HEK293 (cell line): ENCODE results near the gene KRTAP5-9.

Source experiments
- CTCF ChIA-PET: fragments of 350-600 bp; formaldehyde crosslinking; extraction: SDS; loops from one replicate; lab custom pipeline; 2021; ENCODE audit warnings: antibody characterized with exemption; lab: Yijun Ruan, JAX
- POLR2A ChIA-PET: fragments of 300-600 bp; formaldehyde crosslinking; extraction: SDS; loops from one replicate; lab custom pipeline; 2020; ENCODE audit warnings: antibody characterized with exemption, inconsistent platforms; lab: Yijun Ruan, JAX
- H3K27ac ChIP-seq: fragments of 200-500 bp; sonication (Bioruptor generic); 2 replicates; pipeline ENCODE4 v1.5.1; 2014; ENCODE audit warnings: low read depth, low read length, control low read depth, inconsistent platforms; ENCODE audit errors: extremely low read depth
- H3K36me3 ChIP-seq, 2 experiments: fragments of 200-500 bp in 1 of 2; sonication (Bioruptor generic) in 1 of 2; 1 replicate in 1 of 2; 2 replicates in 1 of 2; pipeline ENCODE4 v1.5.1; 2014 to 2017; ENCODE audit warnings: inconsistent platforms in 2 of 2, low read length in 2 of 2; ENCODE audit not compliant: control insufficient read depth in 2 of 2, insufficient read depth in 1 of 2
- H3K4me1 ChIP-seq: fragments of 200-500 bp; sonication (Bioruptor generic); 2 replicates; pipeline ENCODE4 v1.5.1; 2014; ENCODE audit warnings: mild to moderate bottlenecking, low read length, inconsistent platforms; ENCODE audit not compliant: control insufficient read depth, insufficient read depth
- H3K4me3 ChIP-seq: 2 replicates; pipeline ENCODE4 v1.5.1; 2011; ENCODE audit warnings: low read depth, mild to moderate bottlenecking, control low read depth, low read length, moderate library complexity
- H3K9me3 ChIP-seq: fragments of 200-500 bp; sonication (Bioruptor generic); 2 replicates; pipeline ENCODE4 v1.5.1; 2014; ENCODE audit warnings: low read depth, low read length, inconsistent platforms; ENCODE audit not compliant: control insufficient read depth, insufficient read depth
- BCL11A ChIP-seq: fragments of 450-650 bp; formaldehyde crosslinking; IDR thresholded peaks from 2 replicates; pipeline ENCODE4 v1.5.1; 2016; ENCODE audit warnings: low read depth, missing biosample characterization, missing genetic modification characterization
- HOXA7 ChIP-seq: sonication (generic); formaldehyde crosslinking; IDR thresholded peaks from 2 replicates; pipeline ENCODE4 v1.8.1; 2022; ENCODE audit warnings: missing genetic modification reagents, borderline replicate concordance
- IKZF3 ChIP-seq: fragments of 450-650 bp; IDR thresholded peaks from 2 replicates; pipeline ENCODE4 v1.5.0; 2018; ENCODE audit warnings: missing biosample characterization, mild to moderate bottlenecking, missing genetic modification characterization, moderate library complexity
- OSR2 ChIP-seq: fragments of 450-650 bp; formaldehyde crosslinking; IDR thresholded peaks from 2 replicates; pipeline ENCODE4 v1.5.1; 2016; ENCODE audit warnings: missing biosample characterization, missing genetic modification characterization
- OVOL3 ChIP-seq: fragments of 450-650 bp; formaldehyde crosslinking; IDR thresholded peaks from 2 replicates; pipeline ENCODE4 v1.5.1; 2016; ENCODE audit warnings: missing biosample characterization, missing genetic modification characterization
- PRDM10 ChIP-seq: fragments of 450-650 bp; formaldehyde crosslinking; IDR thresholded peaks from 2 replicates; pipeline ENCODE4 v1.5.1; 2016; ENCODE audit warnings: missing biosample characterization, missing genetic modification characterization
- YY2 ChIP-seq: fragments of 450-650 bp; formaldehyde crosslinking; IDR thresholded peaks from 2 replicates; pipeline ENCODE4 v1.5.1; 2016; ENCODE audit warnings: missing biosample characterization, missing genetic modification characterization
- ZBTB20 ChIP-seq: fragments of 450-650 bp; formaldehyde crosslinking; IDR thresholded peaks from 2 replicates; pipeline ENCODE4 v1.5.1; 2016; ENCODE audit warnings: missing biosample characterization, missing genetic modification characterization
- ZFP3 ChIP-seq: fragments of 450-650 bp; formaldehyde crosslinking; IDR thresholded peaks from 2 replicates; pipeline ENCODE4 v1.5.1; 2016; ENCODE audit warnings: low read depth, missing biosample characterization, missing genetic modification characterization
- ZFP37 ChIP-seq: fragments of 450-650 bp; formaldehyde crosslinking; IDR thresholded peaks from 2 replicates; pipeline ENCODE4 v1.5.1; 2016; ENCODE audit warnings: missing biosample characterization, missing genetic modification characterization
- ZNF239 ChIP-seq: fragments of 450-650 bp; formaldehyde crosslinking; IDR thresholded peaks from 2 replicates; pipeline ENCODE4 v1.5.1; 2016; ENCODE audit warnings: missing biosample characterization, missing genetic modification characterization
- ZNF341 ChIP-seq: fragments of 450-650 bp; formaldehyde crosslinking; IDR thresholded peaks from 2 replicates; pipeline ENCODE4; 2016; ENCODE audit warnings: low read depth, missing biosample characterization, missing genetic modification characterization
- ZNF488 ChIP-seq: fragments of 450-650 bp; formaldehyde crosslinking; IDR thresholded peaks from 2 replicates; pipeline ENCODE4 v1.5.1; 2016; ENCODE audit warnings: missing biosample characterization, missing genetic modification characterization
- ZNF555 ChIP-seq: fragments of 450-650 bp; formaldehyde crosslinking; conservative IDR thresholded peaks from 2 replicates; pipeline ENCODE4 v1.5.1; 2017; ENCODE audit warnings: missing biosample characterization, mild to moderate bottlenecking, missing genetic modification characterization, inconsistent platforms
- ZNF561 ChIP-seq: fragments of 450-650 bp; IDR thresholded peaks from 2 replicates; pipeline ENCODE4 v1.5.1; 2018; ENCODE audit warnings: missing biosample characterization, missing genetic modification characterization, borderline replicate concordance
- ZNF610 ChIP-seq: fragments of 450-650 bp; formaldehyde crosslinking; IDR thresholded peaks from 2 replicates; pipeline ENCODE4 v1.5.1; 2016; ENCODE audit warnings: missing biosample characterization, missing genetic modification characterization, borderline replicate concordance
- ZNF621 ChIP-seq: fragments of 450-650 bp; formaldehyde crosslinking; IDR thresholded peaks from 2 replicates; pipeline ENCODE4 v1.5.1; 2017; ENCODE audit warnings: missing biosample characterization, missing genetic modification characterization
- ZNF660 ChIP-seq: fragments of 450-650 bp; IDR thresholded peaks from 2 replicates; pipeline ENCODE4 v1.5.1; 2018; ENCODE audit warnings: missing biosample characterization, mild to moderate bottlenecking, missing genetic modification characterization
- TF ChIP-seq, protein P1 (sequence below): fragments of 450-650 bp; formaldehyde crosslinking; IDR thresholded peaks from 2 replicates; pipeline ENCODE4 v1.5.1; 2016; ENCODE audit warnings: missing biosample characterization, missing genetic modification characterization
- TF ChIP-seq, protein P2 (sequence below): fragments of 450-650 bp; formaldehyde crosslinking; IDR thresholded peaks from 2 replicates; pipeline ENCODE4 v1.5.0; 2017; ENCODE audit warnings: missing biosample characterization, missing genetic modification characterization, borderline replicate concordance
- TF ChIP-seq, protein P3 (sequence below): fragments of 450-650 bp; formaldehyde crosslinking; IDR thresholded peaks from 2 replicates; pipeline ENCODE4 v1.5.1; 2016; ENCODE audit warnings: missing biosample characterization, missing genetic modification characterization

The KRTAP5-9 gene

DNA sequence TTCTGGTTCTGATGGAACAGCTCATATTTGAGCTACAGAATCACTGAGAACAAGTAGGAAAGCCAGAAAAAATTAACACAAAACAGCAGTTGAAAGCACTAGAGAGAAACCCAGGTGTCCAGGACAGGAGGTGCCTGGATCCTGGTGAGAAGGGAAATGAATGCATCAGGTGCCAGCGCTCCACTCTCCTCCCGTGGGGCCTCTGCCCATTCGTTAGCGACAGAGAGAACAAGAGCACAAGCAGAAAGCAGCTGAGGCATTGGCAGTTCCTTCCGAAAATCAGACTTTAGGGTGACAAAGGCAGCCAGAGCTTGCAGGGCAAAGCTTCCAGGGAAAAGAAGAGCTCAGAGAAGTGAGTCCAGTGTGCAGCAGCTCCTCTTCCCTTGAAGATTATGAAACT is 41.1 kb upstream of the KRTAP5-9 start (continued):
- no peak for TF ChIP-seq IKZF3 (tag by site-specific recombination)
- TF ChIP-seq, all 188 proteins: peak for 0

DNA sequence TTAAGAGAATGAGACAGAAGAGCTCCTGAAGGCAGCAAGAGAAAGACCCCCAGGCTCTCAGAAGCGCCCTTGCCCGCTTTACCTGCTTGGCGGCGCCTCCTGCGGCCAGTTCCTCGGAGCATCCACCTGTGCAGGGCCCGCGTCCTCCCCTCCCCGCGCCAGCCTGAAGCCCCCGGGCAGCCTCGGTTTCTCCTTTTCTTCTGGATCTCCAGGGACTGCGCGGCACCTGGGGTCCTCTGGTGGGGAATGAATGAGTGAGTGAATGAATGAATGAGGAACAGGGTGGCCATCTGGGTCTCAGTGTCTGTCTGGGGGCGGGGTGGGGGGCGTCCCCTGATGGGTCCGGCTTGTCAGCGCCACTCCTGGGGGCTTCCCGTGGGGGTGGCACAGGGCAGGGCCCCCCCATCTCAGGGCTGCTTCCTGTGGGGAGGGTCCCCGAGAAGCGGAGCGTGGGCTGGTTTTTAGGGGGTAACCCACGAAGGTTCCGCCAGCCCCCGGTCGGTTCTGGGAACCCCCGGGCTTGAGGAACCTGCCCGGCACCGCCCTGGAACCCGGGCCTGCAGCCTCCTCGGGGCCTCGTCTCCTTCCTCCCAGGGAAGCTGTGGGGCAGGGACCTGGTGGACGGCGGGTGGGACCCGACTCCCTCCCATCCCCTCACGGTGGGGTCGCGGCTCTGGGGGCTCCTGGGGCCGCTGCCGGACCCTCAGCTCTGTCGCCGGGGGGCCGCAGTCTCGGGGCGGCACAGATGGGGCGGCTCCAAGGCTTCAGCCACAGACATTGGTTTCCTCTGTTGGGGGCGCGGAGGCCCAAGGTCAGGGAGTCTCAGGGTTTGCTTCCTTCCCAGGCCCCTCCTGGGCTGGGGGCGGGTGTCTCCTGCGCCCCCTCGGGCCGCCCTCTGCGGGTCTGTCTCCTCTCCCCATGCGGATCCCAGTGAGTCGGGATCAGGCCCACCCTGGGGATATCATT is 29.4 kb upstream of the KRTAP5-9 start:
- H3K4me3 ChIP-seq, result no peak overlapping the region
- CTCF ChIA-PET, result no interaction called here
- no peaks in the 10 kb centered on the region for H3K36me3 ChIP-seq
- no peaks in the 10 kb centered on the region for H3K4me1 ChIP-seq
- no peak overlapping the region for H3K27ac ChIP-seq
- TF ChIP-seq ZNF660 (tag by site-specific recombination) (no peak), ZNF610 (tag by site-specific recombination) (no peak), ZNF488 (tag by site-specific recombination) (no peak), BCL11A (no peak), OSR2 (tag by site-specific recombination) (no peak), ZNF555 (no peak)
- POLR2A ChIA-PET, result no interaction called here
- no peaks in the 10 kb centered on the region for H3K9me3 ChIP-seq

GRCh38 chr11:71519546-71519945 is 28.7 kb upstream of the KRTAP5-9 start:
- H3K4me3 ChIP-seq, result no peak overlapping the region
- POLR2A ChIA-PET, result no interaction called here
- H3K4me1 ChIP-seq, result no peaks in the 10 kb centered on the region
- H3K27ac ChIP-seq, result no peak overlapping the region
- no peaks in the 10 kb centered on the region for H3K36me3 ChIP-seq
- H3K9me3 ChIP-seq, result no peaks in the 10 kb centered on the region
- CTCF ChIA-PET, result no interaction called here
- TF ChIP-seq ZNF621 (tag by site-specific recombination), result no peak
- TF ChIP-seq, protein P1, sequence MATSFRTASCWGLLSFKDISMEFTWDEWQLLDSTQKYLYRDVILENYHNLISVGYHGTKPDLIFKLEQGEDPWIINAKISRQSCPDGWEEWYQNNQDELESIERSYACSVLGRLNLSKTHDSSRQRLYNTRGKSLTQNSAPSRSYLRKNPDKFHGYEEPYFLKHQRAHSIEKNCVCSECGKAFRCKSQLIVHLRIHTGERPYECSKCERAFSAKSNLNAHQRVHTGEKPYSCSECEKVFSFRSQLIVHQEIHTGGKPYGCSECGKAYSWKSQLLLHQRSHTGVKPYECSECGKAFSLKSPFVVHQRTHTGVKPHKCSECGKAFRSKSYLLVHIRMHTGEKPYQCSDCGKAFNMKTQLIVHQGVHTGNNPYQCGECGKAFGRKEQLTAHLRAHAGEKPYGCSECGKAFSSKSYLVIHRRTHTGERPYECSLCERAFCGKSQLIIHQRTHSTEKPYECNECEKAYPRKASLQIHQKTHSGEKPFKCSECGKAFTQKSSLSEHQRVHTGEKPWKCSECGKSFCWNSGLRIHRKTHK (tag by site-specific recombination), result no peak
- no peak for TF ChIP-seq ZFP37 (tag by site-specific recombination)
- TF ChIP-seq, protein P2, sequence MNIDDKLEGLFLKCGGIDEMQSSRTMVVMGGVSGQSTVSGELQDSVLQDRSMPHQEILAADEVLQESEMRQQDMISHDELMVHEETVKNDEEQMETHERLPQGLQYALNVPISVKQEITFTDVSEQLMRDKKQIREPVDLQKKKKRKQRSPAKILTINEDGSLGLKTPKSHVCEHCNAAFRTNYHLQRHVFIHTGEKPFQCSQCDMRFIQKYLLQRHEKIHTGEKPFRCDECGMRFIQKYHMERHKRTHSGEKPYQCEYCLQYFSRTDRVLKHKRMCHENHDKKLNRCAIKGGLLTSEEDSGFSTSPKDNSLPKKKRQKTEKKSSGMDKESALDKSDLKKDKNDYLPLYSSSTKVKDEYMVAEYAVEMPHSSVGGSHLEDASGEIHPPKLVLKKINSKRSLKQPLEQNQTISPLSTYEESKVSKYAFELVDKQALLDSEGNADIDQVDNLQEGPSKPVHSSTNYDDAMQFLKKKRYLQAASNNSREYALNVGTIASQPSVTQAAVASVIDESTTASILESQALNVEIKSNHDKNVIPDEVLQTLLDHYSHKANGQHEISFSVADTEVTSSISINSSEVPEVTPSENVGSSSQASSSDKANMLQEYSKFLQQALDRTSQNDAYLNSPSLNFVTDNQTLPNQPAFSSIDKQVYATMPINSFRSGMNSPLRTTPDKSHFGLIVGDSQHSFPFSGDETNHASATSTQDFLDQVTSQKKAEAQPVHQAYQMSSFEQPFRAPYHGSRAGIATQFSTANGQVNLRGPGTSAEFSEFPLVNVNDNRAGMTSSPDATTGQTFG (tag by site-specific recombination), result no peak
- TF ChIP-seq, protein P3, sequence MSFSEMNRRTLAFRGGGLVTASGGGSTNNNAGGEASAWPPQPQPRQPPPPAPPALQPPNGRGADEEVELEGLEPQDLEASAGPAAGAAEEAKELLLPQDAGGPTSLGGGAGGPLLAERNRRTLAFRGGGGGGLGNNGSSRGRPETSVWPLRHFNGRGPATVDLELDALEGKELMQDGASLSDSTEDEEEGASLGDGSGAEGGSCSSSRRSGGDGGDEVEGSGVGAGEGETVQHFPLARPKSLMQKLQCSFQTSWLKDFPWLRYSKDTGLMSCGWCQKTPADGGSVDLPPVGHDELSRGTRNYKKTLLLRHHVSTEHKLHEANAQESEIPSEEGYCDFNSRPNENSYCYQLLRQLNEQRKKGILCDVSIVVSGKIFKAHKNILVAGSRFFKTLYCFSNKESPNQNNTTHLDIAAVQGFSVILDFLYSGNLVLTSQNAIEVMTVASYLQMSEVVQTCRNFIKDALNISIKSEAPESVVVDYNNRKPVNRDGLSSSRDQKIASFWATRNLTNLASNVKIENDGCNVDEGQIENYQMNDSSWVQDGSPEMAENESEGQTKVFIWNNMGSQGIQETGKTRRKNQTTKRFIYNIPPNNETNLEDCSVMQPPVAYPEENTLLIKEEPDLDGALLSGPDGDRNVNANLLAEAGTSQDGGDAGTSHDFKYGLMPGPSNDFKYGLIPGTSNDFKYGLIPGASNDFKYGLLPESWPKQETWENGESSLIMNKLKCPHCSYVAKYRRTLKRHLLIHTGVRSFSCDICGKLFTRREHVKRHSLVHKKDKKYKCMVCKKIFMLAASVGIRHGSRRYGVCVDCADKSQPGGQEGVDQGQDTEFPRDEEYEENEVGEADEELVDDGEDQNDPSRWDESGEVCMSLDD (tag by site-specific recombination), result no peak
- TF ChIP-seq HOXA7 (CRISPR knock-in tag), result no peak
- no peak for TF ChIP-seq OVOL3 (tag by site-specific recombination)
- no peak for TF ChIP-seq ZNF239 (tag by site-specific recombination)
- TF ChIP-seq ZNF341 (tag by site-specific recombination), result no peak
- no peak for TF ChIP-seq ZNF561 (tag by site-specific recombination)
- no peak for TF ChIP-seq ZFP3 (tag by site-specific recombination)
- no peak for TF ChIP-seq YY2 (tag by site-specific recombination)
- TF ChIP-seq PRDM10 (tag by site-specific recombination), result no peak
- no peak for TF ChIP-seq ZBTB20 (tag by site-specific recombination)
